ENCODE measurements around the gene EPS15. TPM values are rescaled to one million over a fixed set of nuclear protein-coding genes. Genes with fewer than 3 reads are reported as not detected.

The EPS15 gene
- total and polyA plus RNA-seq, 10 of the 15 experiments (the other 5 are each of a cell fraction or from before 2014, with no cell fraction given), result 24.7 to 87.8 (median 56.3) TPM

GRCh38 chr1:51354416-51354815, 164.7 kb downstream of the EPS15 start (continued):
- no peak for TF ChIP-seq ZNF687 (IDR thresholded peaks at IDR 0.05)
- TF ChIP-seq RAD21 (IDR thresholded peaks at IDR 0.05; ENCODE audit: insufficient read depth, low read depth, low read length), result no peak
- TF ChIP-seq CEBPB (IDR thresholded peaks at IDR 0.05; ENCODE audit: borderline replicate concordance in 1 of 2, low read depth in 2 of 2, low read length in 2 of 2), result no peak
- no peak for TF ChIP-seq PRDM15 (CRISPR knock-in tag; IDR thresholded peaks at IDR 0.05)
- no peak for TF ChIP-seq SRF (IDR thresholded peaks at IDR 0.05; ENCODE audit: low read depth in 2 of 2, low read length in 2 of 2)
- no peak for TF ChIP-seq TCF3 (IDR thresholded peaks at IDR 0.05; ENCODE audit: borderline replicate concordance, insufficient read depth, low read depth, low read length)
- TF ChIP-seq CBFB (IDR thresholded peaks at IDR 0.05; ENCODE audit: low read depth), result no peak
